H9 (cell line): Measurements from ENCODE around the gene TIMM17A. TPM values are rescaled to one million over a fixed set of nuclear protein-coding genes. Genes with fewer than 3 reads are reported as not detected.

Experiments
- DNase-seq: peaks from one replicate; pipeline ENCODE4 v3.0.0-alpha.2; 2017
- H2AFZ ChIP-seq: one replicate; pipeline ENCODE4 v1.6.1; 2013; ENCODE audit warnings: mild to moderate bottlenecking, low read length, control low read depth, moderate library complexity
- H2AK5ac ChIP-seq: 2 replicates; pipeline ENCODE4 v1.6.1; 2013; ENCODE audit warnings: low read length, control low read depth, mixed read lengths; ENCODE audit not compliant: insufficient read length
- H2BK120ac ChIP-seq: one replicate; pipeline ENCODE4 v1.6.1; 2013; ENCODE audit warnings: low read depth, mild to moderate bottlenecking, low read length, control low read depth, inconsistent platforms; ENCODE audit not compliant: poor library complexity, severe bottlenecking
- H2BK12ac ChIP-seq: 2 replicates; pipeline ENCODE4 v1.6.1; 2013; ENCODE audit warnings: low read length, control low read depth, mixed read lengths, low read depth; ENCODE audit not compliant: insufficient read length
- H2BK15ac ChIP-seq: 2 replicates; pipeline ENCODE4 v1.6.1; 2013; ENCODE audit warnings: low read depth, low read length, control low read depth
- H2BK20ac ChIP-seq: one replicate; pipeline ENCODE4 v1.6.1; 2013; ENCODE audit warnings: low read depth, mild to moderate bottlenecking, low read length, control low read depth, inconsistent platforms; ENCODE audit not compliant: poor library complexity, severe bottlenecking
- H2BK5ac ChIP-seq: 2 replicates; pipeline ENCODE4 v1.6.1; 2013; ENCODE audit warnings: low read length, control low read depth, mixed read lengths; ENCODE audit not compliant: insufficient read length
- H3K14ac ChIP-seq: 2 replicates; pipeline ENCODE4 v1.6.1; 2013; ENCODE audit warnings: low read length, control low read depth; ENCODE audit not compliant: insufficient read depth
- H3K18ac ChIP-seq: 2 replicates; pipeline ENCODE4 v1.6.1; 2013; ENCODE audit warnings: low read depth, mild to moderate bottlenecking, mixed read lengths, low read length, control low read depth; ENCODE audit not compliant: insufficient read length
- H3K23ac ChIP-seq: 2 replicates; pipeline ENCODE4 v1.6.1; 2013; ENCODE audit warnings: low read length, control low read depth, mixed read lengths, low read depth; ENCODE audit not compliant: insufficient read length
- H3K23me2 ChIP-seq: 2 replicates; pipeline ENCODE4 v1.6.1; 2013; ENCODE audit warnings: low read depth, mild to moderate bottlenecking, mixed read lengths, low read length, control low read depth; ENCODE audit not compliant: insufficient read length, poor library complexity, severe bottlenecking
- H3K27ac ChIP-seq: 2 replicates; pipeline ENCODE4 v1.5.1; 2013; ENCODE audit warnings: low read length, control low read depth, mixed read lengths, low read depth; ENCODE audit not compliant: insufficient read length
- H3K27me3 ChIP-seq: 2 replicates; pipeline ENCODE4 v1.6.1; 2013; ENCODE audit warnings: low read length, control low read depth, inconsistent platforms; ENCODE audit not compliant: insufficient read depth
- H3K4ac ChIP-seq: 2 replicates; pipeline ENCODE4 v1.6.1; 2013; ENCODE audit warnings: low read depth, mild to moderate bottlenecking, control low read depth, inconsistent platforms, low read length, moderate library complexity
- H3K4me1 ChIP-seq: 2 replicates; pipeline ENCODE4 v1.6.1; 2013; ENCODE audit warnings: low read length, control low read depth, inconsistent platforms; ENCODE audit not compliant: insufficient read depth
- H3K4me2 ChIP-seq: 2 replicates; pipeline ENCODE4 v1.6.1; 2013; ENCODE audit warnings: low read length, control low read depth, mixed read lengths; ENCODE audit not compliant: insufficient read length, insufficient read depth
- H3K56ac ChIP-seq: 2 replicates; pipeline ENCODE4 v1.6.1; 2013; ENCODE audit warnings: low read depth, mild to moderate bottlenecking, mixed read lengths, low read length, control low read depth; ENCODE audit not compliant: insufficient read length
- H3K79me1 ChIP-seq: 2 replicates; pipeline ENCODE4 v1.6.1; 2013; ENCODE audit warnings: low read depth, mild to moderate bottlenecking, moderate library complexity, low read length, control low read depth, inconsistent platforms; ENCODE audit not compliant: insufficient read depth, poor library complexity, severe bottlenecking
- H3K79me2 ChIP-seq: 2 replicates; pipeline ENCODE4 v1.6.1; 2013; ENCODE audit warnings: low read length, control low read depth, inconsistent platforms; ENCODE audit not compliant: insufficient read depth
- H3K9ac ChIP-seq: 2 replicates; pipeline ENCODE4 v1.6.1; 2013; ENCODE audit warnings: low read length, control low read depth, mixed read lengths; ENCODE audit not compliant: insufficient read length; ENCODE audit errors: extremely low read depth
- H3K9me3 ChIP-seq: one replicate; pipeline ENCODE4 v1.6.1; 2013; ENCODE audit warnings: low read depth, low read length, inconsistent platforms; ENCODE audit not compliant: control insufficient read depth
- H3T11ph ChIP-seq: one replicate; pipeline ENCODE4 v1.6.1; 2013; ENCODE audit warnings: mild to moderate bottlenecking, low read length, control low read depth, inconsistent platforms
- H4K20me1 ChIP-seq: one replicate; pipeline ENCODE4 v1.6.1; 2013; ENCODE audit not compliant: control insufficient read depth, insufficient read length, insufficient read depth
- H4K5ac ChIP-seq: 2 replicates; pipeline ENCODE4 v1.6.1; 2013; ENCODE audit warnings: low read depth, mild to moderate bottlenecking, mixed read lengths, low read length, control low read depth; ENCODE audit not compliant: insufficient read length
- H4K8ac ChIP-seq: replicated peaks from 2 replicates; pipeline ENCODE4 v1.6.1; 2013; ENCODE audit warnings: low read length, control low read depth, mixed read lengths, low read depth; ENCODE audit not compliant: insufficient read length
- H4K91ac ChIP-seq: 2 replicates; pipeline ENCODE4 v1.6.1; 2013; ENCODE audit warnings: low read depth, mild to moderate bottlenecking, moderate library complexity, mixed read lengths, low read length, control low read depth; ENCODE audit not compliant: insufficient read length
- H3K27ac Mint-ChIP-seq, 3 experiments: 2 replicates in 2 of 3; 3 replicates in 1 of 3; pipeline ENCODE4 v1.8.0; 2020 to 2021; ENCODE audit warnings: mixed read lengths in 3 of 3, mild to moderate bottlenecking in 1 of 3, moderate library complexity in 1 of 3
- H3K27me3 Mint-ChIP-seq: 2 replicates; pipeline ENCODE4 v1.8.0; 2021; ENCODE audit warnings: low read depth, mild to moderate bottlenecking, moderate library complexity, mixed read lengths
- H3K36me3 Mint-ChIP-seq, 3 experiments: 2 replicates in 2 of 3; 3 replicates in 1 of 3; pipeline ENCODE4 v1.8.0; 2020 to 2021; ENCODE audit warnings: low read depth in 3 of 3, mixed read lengths in 3 of 3; ENCODE audit not compliant: insufficient read depth in 1 of 3
- H3K4me1 Mint-ChIP-seq, 2 experiments: 2 replicates each; pipeline ENCODE4 v1.8.0; 2020; ENCODE audit warnings: mixed read lengths in 2 of 2
- H3K4me3 Mint-ChIP-seq, 2 experiments: 2 replicates in 1 of 2; 3 replicates in 1 of 2; pipeline ENCODE4 v1.8.0; 2020 to 2021; ENCODE audit warnings: mild to moderate bottlenecking in 2 of 2, mixed read lengths in 2 of 2, moderate library complexity in 1 of 2
- H3K9me3 Mint-ChIP-seq, 2 experiments: 2 replicates in 1 of 2; 3 replicates in 1 of 2; pipeline ENCODE4 v1.8.0; 2020; ENCODE audit warnings: mild to moderate bottlenecking in 2 of 2, mixed read lengths in 2 of 2, moderate library complexity in 1 of 2
- WGBS: extraction: QIAGEN DNeasy Blood & Tissue Kit; methylation state at CpG from one replicate; pipeline ENCODE4 v1.1.7; 2013; ENCODE audit warnings: missing lambda C conversion rate, low lambda C conversion rate, mixed read lengths; ENCODE audit not compliant: insufficient read length; ENCODE audit errors: extremely low coverage; 5-methylcytosine and 5-hydroxymethylcytosine counted together
- total RNA-seq: library from RNA; stranded (reverse); gene quantifications from 2 replicates; pipeline ENCODE4 v1.2.1, GENCODE V29; 2021
- TF ChIP-seq, protein P1 (sequence below): fragments of 200-600 bp; sonication (generic); conservative IDR thresholded peaks from 3 replicates; pipeline ENCODE4 v1.8.0; 2021; ENCODE audit warnings: antibody characterized with exemption, mild to moderate bottlenecking

The TIMM17A gene
- total RNA-seq, 1 experiment from 2014 or later, result 60.9 TPM

DNA sequence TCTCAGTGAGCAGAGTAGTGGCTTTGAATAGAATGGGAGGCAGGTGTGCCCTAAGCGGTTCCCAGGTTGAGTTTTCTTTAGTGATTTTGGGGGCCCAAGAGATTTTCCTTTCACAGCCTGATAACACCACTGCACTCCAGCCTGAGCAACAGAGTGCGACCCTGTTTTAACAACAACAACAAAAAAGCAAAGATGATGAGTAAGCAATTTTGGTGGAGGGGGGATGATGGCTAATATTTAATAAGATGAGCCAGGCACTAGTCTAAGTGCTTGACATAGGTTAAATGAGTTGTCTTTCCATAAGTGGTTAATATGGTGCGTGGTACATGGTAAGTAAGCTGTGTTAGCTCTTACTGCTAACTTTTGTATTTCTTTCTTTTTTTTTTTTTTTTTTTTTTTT lies 29.1 kb downstream of the TIMM17A start:
- Histone ChIP-seq H3K4me1 (no peaks in the 10 kb centered on the region; the same call in 1 of the 2 replicates), H3K4ac (no peak overlapping the region), H3K23ac (no peak overlapping the region), H3T11ph (no peak overlapping the region), H2BK12ac (no peak overlapping the region), H4K5ac (no peak overlapping the region), H2BK5ac (no peak overlapping the region), H4K91ac (no peak overlapping the region), H2BK120ac (no peak overlapping the region), H2BK20ac (no peak overlapping the region), H4K8ac (no peak overlapping the region), H3K79me1 (peaks cover 3% of the 10 kb centered on the region), H3K9me3 (no peaks in the 10 kb centered on the region), H3K18ac (no peak overlapping the region), H3K14ac (no peak overlapping the region), H2AK5ac (no peak overlapping the region), H3K23me2 (peaks cover 9% of the 10 kb centered on the region), H3K79me2 (peaks cover 7% of the 10 kb centered on the region; the same call in 1 of the 2 replicates), H4K20me1 (no peaks in the 10 kb centered on the region), H3K27ac (no peak overlapping the region), H2BK15ac (no peak overlapping the region), H2AFZ (no peak overlapping the region), H3K9ac (no peak overlapping the region), H3K27me3 (no peaks in the 10 kb centered on the region; the same call in 1 of the 2 replicates), H3K56ac (no peak overlapping the region), H3K4me2 (peak overlapping the region; percentile 73)
- Mint-ChIP-seq H3K27ac (no peak overlapping the region; a peak in 1 of 7 replicates), H3K9me3 (no peaks in the 10 kb centered on the region), H3K36me3 (peaks cover 6 to 19% (median 9%) of the 10 kb centered on the region in 3 experiments), H3K4me3 (peak overlapping the region; percentile 94 to 96; a peak in 4 of 5 replicates), H3K4me1 (peaks cover 18 to 21% of the 10 kb centered on the region in 2 experiments), H3K27me3 (peaks cover 11% of the 10 kb centered on the region)
- TF ChIP-seq, protein P1, sequence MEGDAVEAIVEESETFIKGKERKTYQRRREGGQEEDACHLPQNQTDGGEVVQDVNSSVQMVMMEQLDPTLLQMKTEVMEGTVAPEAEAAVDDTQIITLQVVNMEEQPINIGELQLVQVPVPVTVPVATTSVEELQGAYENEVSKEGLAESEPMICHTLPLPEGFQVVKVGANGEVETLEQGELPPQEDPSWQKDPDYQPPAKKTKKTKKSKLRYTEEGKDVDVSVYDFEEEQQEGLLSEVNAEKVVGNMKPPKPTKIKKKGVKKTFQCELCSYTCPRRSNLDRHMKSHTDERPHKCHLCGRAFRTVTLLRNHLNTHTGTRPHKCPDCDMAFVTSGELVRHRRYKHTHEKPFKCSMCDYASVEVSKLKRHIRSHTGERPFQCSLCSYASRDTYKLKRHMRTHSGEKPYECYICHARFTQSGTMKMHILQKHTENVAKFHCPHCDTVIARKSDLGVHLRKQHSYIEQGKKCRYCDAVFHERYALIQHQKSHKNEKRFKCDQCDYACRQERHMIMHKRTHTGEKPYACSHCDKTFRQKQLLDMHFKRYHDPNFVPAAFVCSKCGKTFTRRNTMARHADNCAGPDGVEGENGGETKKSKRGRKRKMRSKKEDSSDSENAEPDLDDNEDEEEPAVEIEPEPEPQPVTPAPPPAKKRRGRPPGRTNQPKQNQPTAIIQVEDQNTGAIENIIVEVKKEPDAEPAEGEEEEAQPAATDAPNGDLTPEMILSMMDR, result no peak
- WGBS, result no CpG with 5 or more reads among the region's 3 CpGs
- DNase-seq, result no peak
